T-helper 1 cell treated with Interleukin-12 subunit alpha and Interleukin-12 subunit beta and Interleukin-4 antibody, amounts not matched to agents 30 ng/mL and 1 ng/mL, for 36 hours (primary cell): Measurements from ENCODE around the gene DNM3. TPM values are rescaled to one million over a fixed set of nuclear protein-coding genes. Genes with fewer than 3 reads are reported as not detected.

ENCODE experiments used
- intact Hi-C: fragments of 100-400 bp; cut with micrococcal nuclease; formaldehyde crosslinking; loops from one replicate; pipeline ENCODE4 v1.15.1; 2024
- total RNA-seq: library from RNA; stranded (reverse); gene quantifications from 2 replicates; pipeline ENCODE4 v1.2.3, GENCODE V29; 2022

Gene DNM3
- total RNA-seq, 1 donor from 2014 or later, result 1.2 TPM

DNA sequence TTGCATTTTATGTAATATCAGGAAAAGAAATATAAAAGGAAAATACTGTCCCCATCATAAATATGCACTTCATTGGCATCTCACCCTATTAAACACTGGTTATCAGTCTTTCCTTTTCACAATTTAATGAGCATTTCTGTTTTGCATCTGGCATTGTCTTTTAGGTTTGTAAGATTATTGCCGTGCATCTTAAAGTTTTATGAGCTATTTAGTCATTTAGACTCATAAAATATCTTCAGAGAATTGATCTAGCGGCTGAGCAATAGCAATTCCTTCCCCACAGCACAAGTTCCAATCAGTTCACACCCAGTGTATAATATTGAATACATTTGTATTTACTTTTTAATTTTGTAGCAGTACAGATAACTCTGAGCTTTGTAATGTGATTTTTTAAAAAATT lies 466.8 kb downstream of the DNM3 start:
- intact Hi-C loops, result no loop called here

DNA sequence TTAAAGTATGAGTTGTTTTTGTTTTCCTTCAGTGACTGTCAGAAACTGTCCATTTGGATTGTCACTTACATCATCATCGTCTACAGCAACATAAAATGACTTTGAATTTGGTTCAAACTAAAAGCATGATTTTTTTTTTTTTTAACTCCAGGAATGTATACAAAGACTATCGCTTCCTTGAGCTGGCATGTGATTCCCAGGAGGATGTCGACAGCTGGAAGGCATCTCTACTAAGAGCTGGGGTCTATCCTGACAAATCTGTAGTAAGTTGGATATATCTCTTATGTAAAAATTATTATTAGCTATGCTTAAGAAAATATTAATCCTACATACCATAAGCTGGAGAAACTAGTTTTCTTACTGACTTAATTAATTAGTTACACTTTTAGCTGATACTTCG lies 467.3 kb downstream of the DNM3 start:
- intact Hi-C loops, result no loop called here

DNA sequence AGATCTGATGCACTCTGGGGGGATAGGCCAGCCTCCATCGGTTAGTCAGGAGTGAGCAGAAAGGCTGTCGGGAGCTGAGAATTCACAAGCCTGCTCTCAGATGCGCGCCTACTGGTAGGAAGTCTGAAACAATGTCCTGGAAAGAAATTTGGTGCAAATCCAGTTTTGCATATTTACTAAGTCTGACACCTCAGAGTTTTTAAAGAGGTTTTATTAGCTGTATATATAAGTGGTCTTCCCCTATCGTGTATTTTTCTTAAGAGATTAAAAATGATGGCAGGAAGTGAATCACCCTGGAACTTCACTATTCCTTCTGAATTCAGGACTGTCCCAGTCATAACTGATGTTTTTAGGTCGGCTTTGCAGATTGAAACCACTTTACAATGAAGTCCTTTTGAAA lies 479.4 kb downstream of the DNM3 start:
- intact Hi-C loops, result no loop called here

DNA sequence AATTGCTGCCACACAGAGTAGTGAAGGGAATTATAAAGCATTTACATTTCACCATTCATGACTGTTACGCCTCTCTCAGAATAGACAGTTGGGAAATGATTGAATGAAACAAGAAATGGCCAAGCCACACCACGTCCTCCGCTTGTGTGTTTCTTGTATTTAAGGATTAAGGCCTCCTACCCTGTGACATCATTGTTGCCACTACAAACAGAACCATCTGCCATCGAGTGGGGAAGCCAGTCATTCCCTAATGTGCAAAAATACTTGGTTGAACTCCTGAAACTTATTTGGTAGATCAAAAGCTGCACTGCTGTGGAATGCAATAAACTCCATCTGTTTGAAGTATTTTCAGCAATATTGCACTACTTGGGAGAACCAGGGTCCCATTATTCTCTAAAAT lies 480.2 kb downstream of the DNM3 start:
- intact Hi-C loops, result no loop called here

DNA sequence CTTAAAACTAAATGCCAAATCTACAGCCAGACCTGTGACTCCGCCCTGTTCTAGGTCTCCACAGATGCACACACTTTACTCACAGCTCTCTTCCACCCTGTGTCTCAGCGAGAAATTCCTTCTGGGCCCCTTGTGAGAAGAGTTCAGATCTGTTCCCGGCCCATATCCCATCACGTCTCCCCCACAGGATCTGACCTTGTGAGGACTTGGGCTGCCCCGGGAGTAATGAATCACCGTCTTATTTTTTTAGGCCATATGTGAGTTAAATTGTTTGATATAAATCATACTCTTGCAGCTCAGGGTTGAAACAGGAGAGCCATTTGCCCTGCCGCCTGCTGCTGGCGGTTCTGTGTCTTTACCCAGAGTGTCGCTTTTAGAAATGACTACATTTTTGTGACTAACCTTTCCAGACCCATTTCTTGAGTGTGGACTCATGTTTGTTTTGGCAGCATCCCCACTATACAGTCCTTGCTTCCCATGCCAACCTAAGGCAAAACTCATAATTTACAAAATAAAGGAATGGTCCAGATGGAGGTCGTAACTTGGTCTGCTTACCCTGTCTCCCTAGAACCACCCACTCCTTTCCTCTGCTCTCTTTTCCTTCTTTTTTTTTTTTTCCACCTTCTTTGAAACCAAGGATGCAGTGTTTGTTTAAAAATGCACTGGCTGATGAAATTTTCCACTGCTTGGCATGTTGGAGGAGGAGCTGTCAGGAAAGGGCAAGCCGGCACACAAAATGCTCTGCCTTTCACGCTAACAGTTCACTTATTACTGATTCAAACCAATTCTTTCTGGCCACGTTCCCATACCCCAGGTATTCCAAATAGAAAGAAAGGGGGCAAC lies 481.1 kb downstream of the DNM3 start:
- intact Hi-C loops, result no loop called here

DNA sequence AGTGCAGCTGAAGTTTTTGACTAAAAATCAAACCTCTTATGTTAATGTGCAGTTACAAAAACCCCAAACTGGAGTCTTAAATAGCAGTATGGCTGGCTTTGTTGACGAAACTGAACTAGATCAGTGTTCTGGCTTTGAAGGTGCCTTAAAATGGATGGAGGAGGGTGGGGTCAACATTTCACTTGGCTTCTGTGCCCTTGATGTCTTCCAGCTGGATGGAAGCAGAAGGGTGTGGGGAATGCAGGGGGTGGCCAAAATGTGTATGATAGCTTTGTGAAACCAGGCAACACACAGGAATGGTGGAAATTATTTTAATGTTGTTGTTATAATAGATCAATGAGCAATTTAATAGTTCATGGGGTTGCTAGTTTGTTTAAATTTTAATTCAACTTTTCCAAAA lies 482.4 kb downstream of the DNM3 start:
- intact Hi-C loops, result no loop called here

DNA sequence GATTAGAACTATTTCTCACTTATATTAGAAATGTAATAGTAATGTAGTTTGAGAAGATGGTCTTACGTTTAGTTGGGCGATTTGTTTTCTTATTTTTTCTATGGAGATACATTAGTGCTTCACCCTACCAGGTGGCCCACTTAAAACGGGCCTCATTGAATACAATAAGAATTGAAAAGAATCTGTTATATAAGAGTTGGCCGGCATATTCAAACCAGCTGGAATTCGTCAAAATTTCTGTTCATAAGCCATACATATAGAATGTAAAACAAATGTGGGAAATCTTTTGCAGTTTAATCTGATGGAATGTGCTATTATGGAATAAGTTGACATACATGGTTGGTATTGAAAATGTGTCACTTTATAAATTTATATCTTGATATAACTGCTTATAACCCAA lies 482.8 kb downstream of the DNM3 start:
- intact Hi-C loops, result no loop called here

DNA sequence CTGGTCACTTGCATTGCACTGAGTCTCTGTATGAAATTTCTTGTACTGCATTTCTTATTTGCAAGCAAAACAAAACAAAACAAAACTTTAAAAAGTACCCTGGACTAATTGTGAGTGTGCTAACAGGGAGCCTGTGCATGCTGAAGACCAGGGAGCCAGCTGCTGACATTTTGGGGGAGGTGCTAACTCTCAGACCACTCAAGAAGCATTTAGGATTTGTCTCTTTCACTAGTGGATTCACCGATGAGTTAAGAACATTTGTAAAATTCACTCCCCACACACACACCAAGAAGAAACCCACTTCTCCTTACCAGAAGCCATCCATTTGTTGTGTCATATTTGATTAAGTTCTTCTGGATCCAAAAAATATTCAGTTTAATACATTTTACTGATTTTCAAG lies 483.5 kb downstream of the DNM3 start:
- intact Hi-C loops, result no loop called here

DNA sequence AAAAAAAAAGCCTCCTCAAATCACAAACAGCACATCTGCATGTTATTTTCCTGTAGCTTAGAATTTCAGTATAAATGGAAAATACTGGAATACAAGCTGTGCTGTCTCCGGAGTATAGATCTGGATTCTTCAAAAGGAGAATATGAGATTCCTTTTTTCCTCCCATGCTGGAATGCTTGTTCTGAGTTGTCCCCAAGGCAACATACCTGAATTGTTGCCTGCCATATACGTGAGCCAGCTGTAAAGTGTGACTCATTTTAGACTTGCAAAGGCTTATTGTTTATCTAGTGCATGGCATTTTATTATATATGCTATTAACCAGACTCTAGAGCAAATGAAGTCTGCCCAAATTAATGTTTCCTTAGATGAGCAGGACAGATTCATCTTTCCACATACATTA lies 484.2 kb downstream of the DNM3 start:
- intact Hi-C loops, result no loop called here

DNA sequence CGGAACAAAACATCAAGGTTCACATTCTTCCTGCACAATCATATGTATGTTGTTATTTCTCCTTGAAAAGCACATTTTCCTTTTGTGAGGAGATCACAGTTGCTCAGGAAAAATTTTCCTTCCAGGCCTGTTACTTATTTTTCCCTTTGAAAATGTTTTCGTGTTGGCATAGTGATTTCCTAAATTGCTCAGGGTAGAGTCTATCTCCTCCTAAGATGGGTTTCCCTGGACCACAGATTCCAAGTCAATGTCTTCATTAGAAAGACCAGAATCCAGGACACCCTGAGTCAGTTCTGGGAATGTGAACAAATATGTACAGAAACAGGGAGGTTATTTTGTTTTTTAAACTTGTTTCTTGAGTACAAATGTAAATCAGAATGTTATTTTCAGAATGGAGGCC lies 484.8 kb downstream of the DNM3 start:
- intact Hi-C loops, result no loop called here

DNA sequence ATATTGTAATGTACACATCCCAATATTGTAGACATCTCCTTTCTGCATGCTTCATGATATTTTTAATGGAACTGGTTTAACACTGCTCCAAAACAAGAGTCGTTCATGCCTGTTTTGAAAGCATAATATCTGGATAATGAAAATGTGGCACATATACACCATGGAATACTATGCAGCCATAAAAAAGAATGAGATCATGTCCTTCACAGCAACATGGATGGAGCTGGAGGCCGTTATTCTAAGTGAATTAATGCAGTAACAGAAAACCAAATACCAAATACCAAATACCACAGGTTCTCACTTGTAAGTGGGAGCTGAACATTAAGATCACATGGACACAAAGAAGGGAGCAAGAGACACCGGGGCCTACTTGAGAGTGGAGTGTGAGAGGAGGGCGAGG lies 487.0 kb downstream of the DNM3 start:
- intact Hi-C loops, result no loop called here

DNA sequence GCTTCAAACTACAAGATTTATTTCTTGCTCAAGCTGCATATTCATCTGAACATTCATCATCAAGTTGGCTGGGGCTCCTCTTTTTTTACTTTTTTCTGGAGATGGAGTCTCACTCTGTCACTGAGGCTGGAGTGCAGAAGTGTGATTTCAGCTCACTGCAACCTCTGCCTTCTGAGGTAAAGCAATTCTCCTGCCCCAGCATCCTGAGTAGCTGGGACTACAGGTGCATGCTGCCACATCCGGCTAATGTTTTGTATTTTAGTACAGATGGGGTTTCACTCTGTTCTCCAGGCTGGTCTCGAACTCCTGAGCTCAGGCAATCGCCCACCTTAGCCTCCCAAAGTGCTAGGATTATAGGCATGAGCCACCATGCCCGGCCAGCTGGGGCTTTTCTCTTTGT lies 490.9 kb downstream of the DNM3 start:
- intact Hi-C loops, result no loop called here

DNA sequence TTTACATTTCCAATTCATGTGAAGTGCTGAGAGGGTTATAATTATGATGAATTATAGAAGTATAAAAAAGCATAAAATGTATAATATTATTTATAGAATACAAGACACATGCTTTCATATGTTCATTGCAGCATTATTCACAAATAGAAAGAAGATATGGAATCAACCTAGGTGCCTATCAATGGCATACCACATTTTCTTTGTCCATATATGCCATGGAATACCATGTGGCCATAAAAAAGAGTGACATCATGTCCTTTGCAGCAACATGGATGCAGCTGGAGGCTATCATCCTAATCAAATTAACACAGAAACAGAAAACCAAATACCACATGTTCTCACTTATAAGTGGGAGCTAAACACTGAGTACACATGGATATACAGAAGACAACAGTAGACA lies 494.1 kb downstream of the DNM3 start:
- intact Hi-C loops, result loop anchor here (5.0 kb wide), 1 partner anchor 153 kb away; no protein-coding TSS in a partner anchor

DNA sequence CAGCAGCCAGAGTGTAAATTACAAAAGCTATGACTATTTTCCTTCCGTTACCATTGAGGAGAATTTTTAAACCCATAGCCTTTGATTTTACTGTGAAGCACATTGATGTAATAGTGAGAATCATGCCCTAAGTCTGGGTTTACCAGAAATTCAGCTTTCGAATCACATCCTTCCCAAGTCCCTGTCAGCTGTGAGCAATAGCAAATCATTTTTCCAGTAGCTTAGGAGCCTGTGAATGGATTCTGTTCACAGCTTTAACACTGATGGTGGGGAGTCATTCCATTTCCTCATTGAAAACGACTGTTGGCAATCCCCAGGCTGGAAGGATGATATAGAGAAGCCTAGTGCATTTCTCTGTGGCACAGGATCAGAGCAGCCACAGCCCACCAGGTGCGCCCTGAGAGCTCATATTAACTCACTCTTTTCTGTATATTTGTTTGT lies 497.0 kb downstream of the DNM3 start:
- intact Hi-C loops, result loop anchor here (1.0 to 5.0 kb wide), 5 partner anchors 20 to 156 kb away; no protein-coding TSS in a partner anchor

DNA sequence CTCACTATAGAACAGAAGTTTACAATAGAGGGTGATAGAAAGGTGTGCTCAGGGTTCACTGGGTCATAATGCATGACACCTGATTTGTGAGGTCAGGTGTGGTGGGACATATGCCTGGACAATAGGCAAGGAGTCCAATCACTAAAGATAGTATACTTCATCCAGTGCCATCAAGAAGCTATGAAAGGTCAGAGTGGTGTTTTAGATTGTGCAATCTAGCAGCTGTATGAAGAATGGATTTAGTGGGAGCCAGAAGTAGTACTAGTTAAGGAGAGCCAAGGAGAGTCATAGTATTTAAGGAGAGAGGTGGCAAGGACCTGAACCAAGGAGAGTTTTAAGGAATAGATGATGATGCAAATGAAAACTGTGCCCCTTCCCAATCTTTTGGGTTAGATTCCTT lies 498.5 kb downstream of the DNM3 start:
- intact Hi-C loops, result loop anchor here (5.0 kb wide), 1 partner anchor 158 kb away; no protein-coding TSS in a partner anchor

DNA sequence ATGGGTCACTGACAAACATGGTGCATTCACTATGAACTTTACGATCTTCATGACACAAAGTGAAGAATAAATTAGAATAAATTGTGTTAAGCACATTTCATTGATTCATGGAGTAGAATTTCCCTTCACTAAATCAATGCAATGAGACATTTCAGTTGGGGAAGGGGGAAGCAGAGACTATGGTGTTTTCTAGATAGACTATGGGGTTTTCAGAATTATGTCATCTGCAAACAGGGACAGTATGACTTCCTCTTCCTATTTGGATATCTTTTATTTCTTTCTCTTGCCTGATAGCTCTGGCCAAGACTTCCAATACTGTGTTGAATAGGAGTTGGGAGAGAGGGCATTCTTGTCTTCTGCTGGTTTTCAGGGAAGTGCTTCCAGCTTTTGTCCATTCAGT lies 499.2 kb downstream of the DNM3 start:
- intact Hi-C loops, result no loop called here

DNA sequence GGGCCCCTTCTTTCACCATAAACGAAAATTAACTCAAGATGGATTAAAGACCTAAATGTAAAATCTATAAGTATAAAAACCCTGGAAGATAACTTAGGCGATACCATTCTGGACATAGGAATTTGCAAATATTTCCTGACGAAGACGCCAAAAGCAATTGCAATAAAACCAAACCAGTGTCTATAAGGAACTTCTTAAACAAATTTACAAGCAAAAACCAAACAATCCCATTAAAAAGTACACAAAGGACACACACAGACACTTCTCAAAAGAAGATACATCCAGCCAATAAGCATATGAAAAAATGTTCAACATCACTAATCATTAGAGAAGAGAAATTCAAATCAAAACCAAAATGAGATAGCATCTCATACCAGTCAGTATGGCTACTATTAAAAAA lies 500.4 kb downstream of the DNM3 start:
- intact Hi-C loops, result no loop called here

DNA sequence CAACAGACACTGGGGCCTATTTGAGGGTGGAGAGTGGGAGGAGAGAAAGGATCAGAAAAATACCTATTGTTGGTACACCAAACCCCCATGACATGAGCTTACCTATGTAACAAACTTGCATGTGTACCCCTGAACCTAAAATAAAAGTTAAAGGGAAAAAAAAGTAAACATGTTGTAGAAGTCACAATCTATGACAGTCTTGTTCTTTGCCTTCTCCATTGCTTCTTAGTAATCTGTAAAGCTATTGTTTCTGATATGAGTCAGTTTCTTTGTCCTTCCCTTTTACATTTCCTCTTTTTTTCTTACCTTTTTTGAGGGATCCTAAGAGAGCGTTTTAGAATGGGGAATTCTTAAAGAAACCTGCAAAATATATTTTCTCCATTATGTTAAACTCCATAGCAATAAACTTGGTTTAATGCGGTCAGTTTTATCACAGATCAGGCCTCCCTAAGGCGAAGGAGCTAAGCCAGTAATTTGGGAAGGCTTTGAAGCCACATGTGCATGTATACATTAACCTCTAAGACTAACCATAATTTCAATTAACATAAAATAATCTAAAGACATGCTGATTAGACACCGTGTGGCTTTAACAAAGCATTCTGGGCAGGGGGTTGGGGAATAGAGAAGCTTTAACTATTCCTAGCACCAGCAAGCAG lies 501.4 kb downstream of the DNM3 start:
- intact Hi-C loops, result no loop called here

DNA sequence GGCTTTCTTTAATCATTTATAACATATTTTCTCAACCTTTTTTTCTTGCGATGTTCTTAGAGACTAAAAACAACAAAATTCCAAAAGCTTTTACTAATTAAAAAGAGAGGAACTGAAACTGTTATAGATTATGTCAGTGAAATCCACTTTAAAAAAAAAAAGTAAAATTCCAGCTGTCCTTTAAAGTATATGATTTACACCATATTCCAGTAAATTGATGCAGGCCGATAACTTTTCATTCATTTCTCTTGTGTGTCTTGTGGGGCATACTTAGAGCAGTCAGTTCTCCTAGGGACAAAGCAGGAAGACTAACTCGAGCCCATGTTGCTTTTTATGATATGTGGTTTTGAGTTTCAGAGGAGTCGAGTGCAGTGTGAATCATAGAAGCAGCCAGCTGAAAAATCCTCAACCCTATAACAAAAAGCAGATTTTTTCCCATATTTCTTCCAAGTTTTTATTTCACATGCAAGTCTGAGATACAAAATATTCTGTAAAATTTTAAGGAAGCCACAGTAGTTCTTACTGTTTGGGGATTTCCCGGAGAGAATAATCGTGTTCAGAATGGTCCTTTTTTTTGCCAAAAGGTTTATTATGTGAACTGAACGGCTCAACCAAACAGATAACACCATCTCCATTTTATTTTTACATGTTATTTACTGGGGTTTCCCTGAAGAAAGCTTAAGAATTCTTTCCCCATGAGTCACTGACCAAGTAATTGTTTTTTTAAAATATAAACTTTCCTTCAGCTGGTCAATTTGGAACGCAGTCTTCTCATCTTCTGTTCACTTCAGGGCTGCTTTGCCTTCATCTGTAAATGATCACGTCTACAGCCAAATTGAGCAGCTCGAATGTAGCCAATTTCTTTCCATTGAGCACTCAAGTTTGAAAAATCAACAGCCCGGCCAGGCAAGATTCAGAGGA lies 502.2 kb downstream of the DNM3 start:
- intact Hi-C loops, result no loop called here

DNA sequence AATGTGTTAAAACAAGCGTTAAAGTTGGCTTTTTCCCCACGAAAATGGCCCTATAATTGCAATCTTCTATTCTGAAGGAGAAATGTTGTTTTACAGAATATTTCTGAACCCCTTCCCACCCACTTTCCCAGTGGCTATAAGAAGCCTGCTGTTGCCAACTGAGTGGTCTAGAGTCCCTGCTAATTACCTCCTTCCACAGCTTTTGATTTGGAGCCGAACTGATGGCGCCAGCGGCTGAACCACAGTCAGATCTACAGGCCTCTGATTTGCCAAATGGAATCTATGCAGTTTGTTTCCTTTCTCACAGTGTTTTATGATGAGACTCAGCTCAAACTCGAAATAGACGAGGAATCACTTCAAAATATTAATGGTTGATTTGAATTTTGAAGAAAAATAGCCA lies 503.1 kb downstream of the DNM3 start:
- intact Hi-C loops, result no loop called here

DNA sequence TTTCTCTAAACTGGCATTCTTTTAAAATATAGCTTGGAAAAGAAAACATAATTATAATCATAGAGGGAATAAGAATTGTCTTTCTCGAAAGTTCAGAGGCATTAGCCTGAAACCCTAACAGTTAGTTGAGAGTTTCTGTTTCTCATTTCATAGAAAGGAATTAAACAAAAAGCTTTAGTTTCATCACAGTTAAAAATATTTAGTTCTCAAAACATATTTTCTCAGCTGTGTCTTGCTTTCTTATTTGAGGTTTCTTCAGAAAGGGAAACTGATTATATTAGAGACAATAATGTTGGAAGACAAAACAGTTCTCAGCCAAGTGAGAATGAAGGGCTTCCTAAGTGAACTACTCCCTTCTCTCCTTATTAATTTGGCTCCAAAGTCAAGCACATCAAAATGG lies 503.8 kb downstream of the DNM3 start:
- intact Hi-C loops, result no loop called here

DNA sequence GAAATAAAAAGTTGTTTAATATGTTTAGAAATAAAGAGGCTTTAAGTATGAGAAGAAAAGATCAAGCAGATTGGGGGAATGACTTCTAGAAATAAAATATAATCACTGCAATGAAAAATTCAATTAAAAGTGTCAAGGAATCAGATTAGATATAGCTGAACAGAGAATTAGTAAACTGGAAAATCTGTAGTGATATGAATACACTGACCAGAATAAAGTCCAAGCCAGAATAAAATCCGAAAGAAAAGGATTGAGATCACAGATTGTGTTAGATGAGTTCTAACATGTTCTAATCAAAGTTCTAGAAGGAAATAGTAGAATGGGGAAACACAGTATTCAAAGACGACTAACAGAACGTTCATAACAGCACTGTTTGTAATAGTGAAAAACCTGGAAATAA lies 506.1 kb downstream of the DNM3 start:
- intact Hi-C loops, result no loop called here
